ENCODE results near the gene DDAH1. TPM values are rescaled to one million over a fixed set of nuclear protein-coding genes. Genes with fewer than 3 reads are reported as not detected.
"Not testable (repeated sequence)": the region's sequence is repeated elsewhere in the genome, so short reads cannot be mapped to it uniquely, and the experiment has no call there.

Gene DDAH1
- total RNA-seq, 1 donor from 2014 or later: 0.07 TPM

DNA sequence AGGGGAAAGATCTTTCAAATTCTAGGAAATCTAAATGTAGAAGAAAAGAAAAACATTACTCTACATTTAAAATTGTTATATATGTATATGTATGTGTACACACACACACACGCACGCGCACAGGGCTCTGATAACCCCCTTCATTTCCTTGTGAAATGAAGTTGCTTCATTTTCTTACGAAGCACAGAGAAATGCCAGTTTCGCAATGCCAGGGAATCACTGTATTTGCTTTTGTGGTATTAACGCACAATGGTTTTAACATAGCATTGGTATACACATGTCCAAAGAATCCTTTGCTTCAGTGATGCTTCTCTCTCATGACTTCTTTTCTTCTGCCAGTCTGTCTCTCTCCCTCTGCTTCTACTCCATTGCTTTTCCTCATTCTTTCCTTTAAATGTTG is 8.4 kb upstream of the DDAH1 start:
- intact Hi-C loops (cut with micrococcal nuclease): no loop called here
- POLR2A ChIA-PET: no interaction called here
- Mint-ChIP-seq H3K9me3 (no peaks in the 10 kb centered on the region), H3K27me3 (peaks cover 17% of the 10 kb centered on the region), H3K4me3 (no peak overlapping the region), H3K36me3 (ENCODE audit: low read depth) (no peaks in the 10 kb centered on the region), H3K4me1 (peaks cover 2% of the 10 kb centered on the region), H3K27ac (no peak overlapping the region)
- DNase-seq (no peak), ATAC-seq (ENCODE audit: low read depth) (no peak)
- TF ChIP-seq, protein P1, sequence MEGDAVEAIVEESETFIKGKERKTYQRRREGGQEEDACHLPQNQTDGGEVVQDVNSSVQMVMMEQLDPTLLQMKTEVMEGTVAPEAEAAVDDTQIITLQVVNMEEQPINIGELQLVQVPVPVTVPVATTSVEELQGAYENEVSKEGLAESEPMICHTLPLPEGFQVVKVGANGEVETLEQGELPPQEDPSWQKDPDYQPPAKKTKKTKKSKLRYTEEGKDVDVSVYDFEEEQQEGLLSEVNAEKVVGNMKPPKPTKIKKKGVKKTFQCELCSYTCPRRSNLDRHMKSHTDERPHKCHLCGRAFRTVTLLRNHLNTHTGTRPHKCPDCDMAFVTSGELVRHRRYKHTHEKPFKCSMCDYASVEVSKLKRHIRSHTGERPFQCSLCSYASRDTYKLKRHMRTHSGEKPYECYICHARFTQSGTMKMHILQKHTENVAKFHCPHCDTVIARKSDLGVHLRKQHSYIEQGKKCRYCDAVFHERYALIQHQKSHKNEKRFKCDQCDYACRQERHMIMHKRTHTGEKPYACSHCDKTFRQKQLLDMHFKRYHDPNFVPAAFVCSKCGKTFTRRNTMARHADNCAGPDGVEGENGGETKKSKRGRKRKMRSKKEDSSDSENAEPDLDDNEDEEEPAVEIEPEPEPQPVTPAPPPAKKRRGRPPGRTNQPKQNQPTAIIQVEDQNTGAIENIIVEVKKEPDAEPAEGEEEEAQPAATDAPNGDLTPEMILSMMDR (IDR thresholded peaks at IDR 0.05): no peak
- CTCF ChIA-PET: no interaction called here

DNA sequence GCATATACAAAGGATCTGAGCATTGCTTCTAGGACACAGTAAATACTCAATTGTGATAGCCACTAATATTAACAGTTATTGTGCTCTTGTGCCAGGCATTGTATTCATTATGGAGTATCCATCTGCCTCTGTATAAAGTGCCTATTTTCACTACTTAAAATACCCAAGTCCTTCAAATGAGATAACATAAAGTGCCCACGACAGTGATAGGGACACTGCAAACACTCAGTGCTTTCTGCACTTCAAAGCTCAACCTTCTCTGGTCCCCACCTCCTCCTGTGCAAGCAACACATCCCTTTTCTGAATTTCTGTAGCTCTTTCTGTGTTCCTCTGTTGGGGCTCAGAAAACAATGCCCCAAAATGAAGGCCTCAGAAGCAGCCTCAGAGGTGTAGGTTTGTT is 6.6 kb upstream of the DDAH1 start:
- ATAC-seq (ENCODE audit: low read depth) (no peak), DNase-seq (no peak)
- ChIA-PET CTCF (no interaction called here), POLR2A (no interaction called here)
- Mint-ChIP-seq H3K36me3 (ENCODE audit: low read depth) (no peaks in the 10 kb centered on the region), H3K27ac (no peak overlapping the region), H3K4me3 (no peak overlapping the region), H3K9me3 (no peaks in the 10 kb centered on the region), H3K27me3 (peaks cover 23% of the 10 kb centered on the region), H3K4me1 (no peaks in the 10 kb centered on the region)
- TF ChIP-seq, protein P1 (IDR thresholded peaks at IDR 0.05): no peak
- intact Hi-C loops (cut with micrococcal nuclease): no loop called here

DNA sequence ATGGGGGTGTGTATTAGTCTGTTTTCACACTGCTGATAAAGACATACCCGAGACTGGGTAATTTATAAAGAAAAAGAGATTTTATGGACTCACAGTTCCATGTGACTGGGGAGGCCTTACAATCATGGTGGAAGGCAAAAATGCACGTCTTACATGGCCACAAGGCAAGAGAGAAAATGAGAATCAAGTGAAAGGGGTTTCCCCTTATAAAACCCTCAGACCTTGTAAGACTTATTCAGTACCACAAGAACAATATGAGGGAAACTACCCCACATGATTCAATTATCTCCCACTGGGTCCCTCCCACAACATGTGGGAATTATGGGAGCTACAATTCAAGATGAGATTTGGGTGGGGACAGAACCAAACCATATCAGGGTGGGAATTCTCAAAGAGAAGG is 5.2 kb upstream of the DDAH1 start:
- POLR2A ChIA-PET; H3K27ac Mint-ChIP-seq; intact Hi-C loops (cut with micrococcal nuclease); H3K4me3 Mint-ChIP-seq; H3K9me3 Mint-ChIP-seq; CTCF ChIA-PET; H3K36me3 Mint-ChIP-seq (ENCODE audit: low read depth); DNase-seq; H3K4me1 Mint-ChIP-seq: not testable (repeated sequence)
- peaks cover 32% of the 10 kb centered on the region for H3K27me3 Mint-ChIP-seq
- peak; percentile 25 for ATAC-seq (ENCODE audit: low read depth)

DNA sequence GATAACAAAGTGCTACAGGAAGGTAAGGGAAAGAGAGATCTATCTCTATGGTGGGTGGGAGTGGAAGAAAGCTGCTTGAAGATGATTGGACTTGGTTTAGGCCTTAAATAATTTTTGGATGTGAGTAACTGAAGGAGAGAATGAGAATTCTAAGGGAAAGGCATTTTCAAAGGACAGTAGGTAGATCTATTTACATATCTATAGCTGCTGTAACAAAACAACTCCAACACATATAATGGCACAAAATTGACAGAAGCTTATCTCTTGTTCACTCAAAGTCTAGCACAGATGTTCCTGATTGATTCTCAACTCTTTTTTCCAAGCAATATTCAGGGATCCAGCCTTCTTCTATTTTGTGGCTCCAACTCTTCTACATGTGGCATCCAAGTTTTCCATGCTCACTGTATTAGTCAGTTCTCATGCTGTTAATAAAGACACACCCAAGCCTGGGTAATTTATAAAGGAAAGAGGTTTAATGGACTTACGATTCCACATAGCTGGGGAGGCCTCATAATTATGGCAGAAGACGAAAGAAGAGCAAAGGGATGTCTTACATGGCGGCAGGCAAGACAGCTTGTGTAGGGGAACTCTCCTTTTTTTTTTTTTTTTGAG is 3.1 kb upstream of the DDAH1 start:
- H3K9me3 Mint-ChIP-seq: no peaks in the 10 kb centered on the region
- ChIA-PET CTCF (no interaction called here), POLR2A (no interaction called here)
- no peaks in the 10 kb centered on the region for H3K36me3 Mint-ChIP-seq (ENCODE audit: low read depth)
- intact Hi-C loops (cut with micrococcal nuclease): loop anchor here (5.0 to 10.0 kb wide), 2 partner anchors 109 to 163 kb away; no protein-coding TSS in a partner anchor
- peaks cover 7% of the 10 kb centered on the region for H3K4me1 Mint-ChIP-seq
- H3K27me3 Mint-ChIP-seq: peaks cover 37% of the 10 kb centered on the region
- DNase-seq (no peak), ATAC-seq (ENCODE audit: low read depth) (no peak)
- no peak overlapping the region for H3K4me3 Mint-ChIP-seq
- no peak overlapping the region for H3K27ac Mint-ChIP-seq
- TF ChIP-seq, protein P1 (IDR thresholded peaks at IDR 0.05): no peak

DNA sequence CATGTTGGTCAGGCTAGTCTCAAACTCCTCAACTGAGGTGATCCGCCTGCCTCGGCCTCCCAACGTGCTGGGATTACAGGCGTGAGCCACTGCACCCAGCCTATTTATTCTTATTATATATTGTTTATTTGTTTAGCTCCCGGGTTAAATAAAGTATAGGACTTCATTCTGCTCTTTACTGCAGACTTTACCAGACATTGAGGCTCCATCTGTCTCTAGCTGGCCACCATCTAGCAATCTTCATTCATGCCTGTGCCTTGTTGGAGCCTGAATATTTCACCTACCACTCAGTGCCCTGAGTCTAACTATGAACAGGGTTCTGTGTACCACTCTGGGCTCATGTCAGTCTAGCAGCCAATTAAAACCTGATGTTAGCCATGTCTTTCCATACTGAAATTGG is 2.1 kb upstream of the DDAH1 start:
- CTCF ChIA-PET: no interaction called here
- DNase-seq: no peak
- intact Hi-C loops (cut with micrococcal nuclease): loop anchor here (5.0 to 10.0 kb wide), 2 partner anchors 110 to 162 kb away; no protein-coding TSS in a partner anchor
- POLR2A ChIA-PET: no interaction called here
- Mint-ChIP-seq H3K36me3 (ENCODE audit: low read depth) (no peaks in the 10 kb centered on the region), H3K27me3 (peaks cover 44% of the 10 kb centered on the region), H3K4me1 (peaks cover 7% of the 10 kb centered on the region), H3K9me3 (no peaks in the 10 kb centered on the region), H3K27ac (no peak overlapping the region), H3K4me3 (no peak overlapping the region)
- TF ChIP-seq, protein P1 (IDR thresholded peaks at IDR 0.05): no peak
- ATAC-seq (ENCODE audit: low read depth): no peak

DNA sequence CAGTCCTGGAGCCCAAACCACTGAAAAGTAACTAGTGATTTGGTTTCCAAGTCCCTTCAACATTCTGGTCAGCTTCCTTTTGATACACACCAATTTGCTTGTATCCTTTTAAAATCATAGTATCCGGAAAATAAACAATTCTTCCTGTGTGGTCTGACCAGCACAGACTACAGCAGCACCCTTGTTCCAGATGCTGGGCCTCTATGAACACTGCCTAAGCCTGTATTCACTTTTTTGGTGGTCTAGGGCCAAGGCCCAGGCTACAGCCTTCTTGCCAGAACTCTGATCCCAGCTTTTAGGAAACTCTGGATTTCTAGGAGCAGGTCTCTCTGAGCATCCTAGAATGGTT is 801 bp upstream of the DDAH1 start:
- Mint-ChIP-seq H3K27me3 (peaks cover 48% of the 10 kb centered on the region), H3K4me3 (peak overlapping the region; percentile 36), H3K27ac (no peak overlapping the region), H3K36me3 (ENCODE audit: low read depth) (no peaks in the 10 kb centered on the region), H3K9me3 (no peaks in the 10 kb centered on the region), H3K4me1 (peaks cover 7% of the 10 kb centered on the region)
- no peak for ATAC-seq (ENCODE audit: low read depth)
- DNase-seq: no peak
- intact Hi-C loops (cut with micrococcal nuclease): loop anchor here (5.0 to 10.0 kb wide), 2 partner anchors 112 to 161 kb away; no protein-coding TSS in a partner anchor
- ChIA-PET POLR2A (no interaction called here), CTCF (no interaction called here)
- TF ChIP-seq, protein P1 (IDR thresholded peaks at IDR 0.05): no peak

Data from activated B cell treated with CpG ODN at 0.5 μM for 24 hours (primary cell).